HEK293 (cell line): Measurements from ENCODE around the gene NAP1L4.
A peak's percentile ranks its signal among the peaks of the same experiment; 100 is the strongest.

Experiments
- CTCF ChIA-PET: fragments of 350-600 bp; formaldehyde crosslinking; extraction: SDS; loops from one replicate; lab custom pipeline; 2021; ENCODE audit warnings: antibody characterized with exemption; lab: Yijun Ruan, JAX
- POLR2A ChIA-PET: fragments of 300-600 bp; formaldehyde crosslinking; extraction: SDS; loops from one replicate; lab custom pipeline; 2020; ENCODE audit warnings: antibody characterized with exemption, inconsistent platforms; lab: Yijun Ruan, JAX
- H3K27ac ChIP-seq: fragments of 200-500 bp; sonication (Bioruptor generic); 2 replicates; pipeline ENCODE4 v1.5.1; 2014; ENCODE audit warnings: low read depth, low read length, control low read depth, inconsistent platforms; ENCODE audit errors: extremely low read depth
- H3K36me3 ChIP-seq, 2 experiments: fragments of 200-500 bp in 1 of 2; sonication (Bioruptor generic) in 1 of 2; 1 replicate in 1 of 2; 2 replicates in 1 of 2; pipeline ENCODE4 v1.5.1; 2014 to 2017; ENCODE audit warnings: inconsistent platforms in 2 of 2, low read length in 2 of 2; ENCODE audit not compliant: control insufficient read depth in 2 of 2, insufficient read depth in 1 of 2
- H3K4me1 ChIP-seq: fragments of 200-500 bp; sonication (Bioruptor generic); 2 replicates; pipeline ENCODE4 v1.5.1; 2014; ENCODE audit warnings: mild to moderate bottlenecking, low read length, inconsistent platforms; ENCODE audit not compliant: control insufficient read depth, insufficient read depth
- H3K4me3 ChIP-seq: 2 replicates; pipeline ENCODE4 v1.5.1; 2011; ENCODE audit warnings: low read depth, mild to moderate bottlenecking, control low read depth, low read length, moderate library complexity
- H3K9me3 ChIP-seq: fragments of 200-500 bp; sonication (Bioruptor generic); 2 replicates; pipeline ENCODE4 v1.5.1; 2014; ENCODE audit warnings: low read depth, low read length, inconsistent platforms; ENCODE audit not compliant: control insufficient read depth, insufficient read depth
- GFI1B ChIP-seq: fragments of 450-650 bp; formaldehyde crosslinking; IDR thresholded peaks from 2 replicates; pipeline ENCODE4 v1.5.1; 2016; ENCODE audit warnings: missing biosample characterization, missing genetic modification characterization
- KLF1 ChIP-seq: fragments of 450-650 bp; formaldehyde crosslinking; IDR thresholded peaks from 2 replicates; pipeline ENCODE4 v1.5.1; 2016; ENCODE audit warnings: missing biosample characterization, missing genetic modification characterization
- PRDM6 ChIP-seq: fragments of 450-650 bp; formaldehyde crosslinking; IDR thresholded peaks from 2 replicates; pipeline ENCODE4 v1.5.1; 2017; ENCODE audit warnings: missing biosample characterization, missing genetic modification characterization
- SP2 ChIP-seq: fragments of 450-650 bp; formaldehyde crosslinking; IDR thresholded peaks from 2 replicates; pipeline ENCODE4 v1.5.1; 2016; ENCODE audit warnings: missing biosample characterization, missing genetic modification characterization
- ZFHX2 ChIP-seq: fragments of 450-650 bp; formaldehyde crosslinking; conservative IDR thresholded peaks from 2 replicates; pipeline ENCODE4 v1.5.1; 2016; ENCODE audit warnings: missing biosample characterization, missing genetic modification characterization
- ZNF174 ChIP-seq: fragments of 450-650 bp; formaldehyde crosslinking; IDR thresholded peaks from 2 replicates; pipeline ENCODE4 v1.5.0; 2017; ENCODE audit warnings: missing biosample characterization, mild to moderate bottlenecking, missing genetic modification characterization
- ZNF274 ChIP-seq, 2 experiments: fragments of 200-500 bp in 1 of 2; fragments of 450-650 bp in 1 of 2; sonication (Bioruptor generic) in 1 of 2; formaldehyde crosslinking in 1 of 2; IDR thresholded peaks; 2 replicates each; pipeline versions ENCODE4 v1.5.1 to v1.6.1; 2014 to 2016; ENCODE audit warnings: borderline replicate concordance in 1 of 2, inconsistent platforms in 1 of 2, low read length in 1 of 2, missing biosample characterization in 1 of 2, missing genetic modification characterization in 1 of 2
- ZNF37A ChIP-seq: fragments of 450-650 bp; IDR thresholded peaks from 2 replicates; pipeline ENCODE4 v1.5.1; 2018; ENCODE audit warnings: missing biosample characterization, missing genetic modification characterization
- ZNF600 ChIP-seq: fragments of 450-650 bp; formaldehyde crosslinking; IDR thresholded peaks from 2 replicates; pipeline ENCODE4 v1.5.1; 2016; ENCODE audit warnings: missing biosample characterization, missing genetic modification characterization
- ZNF843 ChIP-seq: fragments of 450-650 bp; formaldehyde crosslinking; IDR thresholded peaks from 2 replicates; pipeline ENCODE4 v1.5.1; 2016; ENCODE audit warnings: missing biosample characterization, missing genetic modification characterization
- TF ChIP-seq, protein P1 (sequence below): fragments of 450-650 bp; formaldehyde crosslinking; IDR thresholded peaks from 2 replicates; pipeline ENCODE4 v1.5.1; 2016; ENCODE audit warnings: missing biosample characterization, missing genetic modification characterization
- TF ChIP-seq, protein P2 (sequence below): IDR thresholded peaks from 2 replicates; pipeline ENCODE4 v1.6.1; 2011; ENCODE audit warnings: mild to moderate bottlenecking, low read depth, low read length, borderline replicate concordance

NAP1L4 gene

GRCh38 chr11:2926611-2927051 is 65.5 kb downstream of the NAP1L4 start:
- POLR2A ChIA-PET: no interaction called here
- TF ChIP-seq, protein P1, sequence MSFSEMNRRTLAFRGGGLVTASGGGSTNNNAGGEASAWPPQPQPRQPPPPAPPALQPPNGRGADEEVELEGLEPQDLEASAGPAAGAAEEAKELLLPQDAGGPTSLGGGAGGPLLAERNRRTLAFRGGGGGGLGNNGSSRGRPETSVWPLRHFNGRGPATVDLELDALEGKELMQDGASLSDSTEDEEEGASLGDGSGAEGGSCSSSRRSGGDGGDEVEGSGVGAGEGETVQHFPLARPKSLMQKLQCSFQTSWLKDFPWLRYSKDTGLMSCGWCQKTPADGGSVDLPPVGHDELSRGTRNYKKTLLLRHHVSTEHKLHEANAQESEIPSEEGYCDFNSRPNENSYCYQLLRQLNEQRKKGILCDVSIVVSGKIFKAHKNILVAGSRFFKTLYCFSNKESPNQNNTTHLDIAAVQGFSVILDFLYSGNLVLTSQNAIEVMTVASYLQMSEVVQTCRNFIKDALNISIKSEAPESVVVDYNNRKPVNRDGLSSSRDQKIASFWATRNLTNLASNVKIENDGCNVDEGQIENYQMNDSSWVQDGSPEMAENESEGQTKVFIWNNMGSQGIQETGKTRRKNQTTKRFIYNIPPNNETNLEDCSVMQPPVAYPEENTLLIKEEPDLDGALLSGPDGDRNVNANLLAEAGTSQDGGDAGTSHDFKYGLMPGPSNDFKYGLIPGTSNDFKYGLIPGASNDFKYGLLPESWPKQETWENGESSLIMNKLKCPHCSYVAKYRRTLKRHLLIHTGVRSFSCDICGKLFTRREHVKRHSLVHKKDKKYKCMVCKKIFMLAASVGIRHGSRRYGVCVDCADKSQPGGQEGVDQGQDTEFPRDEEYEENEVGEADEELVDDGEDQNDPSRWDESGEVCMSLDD (tag by site-specific recombination): no peak
- TF ChIP-seq ZNF600 (tag by site-specific recombination): 0 out of 2 replicates have a peak, but pooled peaks have one; percentile 20
- TF ChIP-seq, all 188 proteins: peak for 1
- Histone ChIP-seq H3K27ac (no peak overlapping the region), H3K4me1 (no peaks in the 10 kb centered on the region), H3K36me3 (no peaks in the 10 kb centered on the region), H3K9me3 (no peaks in the 10 kb centered on the region), H3K4me3 (no peak overlapping the region)
- CTCF ChIA-PET: interaction anchor here (0.5 to 1.3 kb wide), 3 partner anchors 28 to 394 kb away, joined by 3 to 7 read pairs (median 5); no protein-coding TSS in a partner anchor

DNA sequence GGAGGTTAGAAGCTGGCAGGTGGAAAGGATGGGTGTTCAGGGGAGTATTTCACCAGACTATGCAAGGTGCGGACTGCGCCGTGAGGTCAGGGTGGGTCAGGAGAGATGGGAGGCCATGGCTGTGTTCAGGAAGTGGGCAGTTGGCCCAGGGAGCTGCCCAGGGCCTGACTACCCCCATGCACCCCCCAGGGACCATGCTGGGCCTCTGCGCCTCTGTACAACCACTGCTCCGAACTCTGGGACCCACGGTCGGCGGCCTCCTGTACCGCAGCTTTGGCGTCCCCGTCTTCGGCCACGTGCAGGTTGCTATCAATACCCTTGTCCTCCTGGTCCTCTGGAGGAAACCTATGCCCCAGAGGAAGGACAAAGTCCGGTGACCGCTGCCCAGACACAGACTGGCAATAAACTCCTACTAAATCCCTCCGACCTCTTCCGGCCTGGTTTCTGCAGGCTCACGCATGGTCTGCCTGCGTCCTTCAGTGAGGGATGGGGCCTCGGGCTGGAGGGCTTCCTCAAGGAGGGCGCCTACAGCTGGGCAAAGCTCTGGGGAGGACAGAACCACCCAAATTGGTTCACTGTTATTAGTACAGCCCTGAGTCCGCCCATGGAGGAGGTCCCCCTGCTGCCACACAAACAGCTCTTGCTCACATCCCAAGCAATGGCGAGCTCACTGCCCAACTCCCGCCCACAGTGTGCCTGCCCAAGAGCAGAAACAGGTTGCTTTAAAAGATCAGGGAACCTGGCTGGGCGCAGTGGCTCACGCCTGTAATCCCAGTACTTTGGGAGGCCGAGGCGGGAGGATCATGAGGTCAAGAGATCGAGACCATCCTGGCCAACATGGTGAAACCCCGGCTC is 67.1 kb downstream of the NAP1L4 start:
- 0 out of 2 replicates have a peak, but pooled peaks have one; percentile 8 for TF ChIP-seq SP2 (tag by site-specific recombination)
- TF ChIP-seq, protein P2, sequence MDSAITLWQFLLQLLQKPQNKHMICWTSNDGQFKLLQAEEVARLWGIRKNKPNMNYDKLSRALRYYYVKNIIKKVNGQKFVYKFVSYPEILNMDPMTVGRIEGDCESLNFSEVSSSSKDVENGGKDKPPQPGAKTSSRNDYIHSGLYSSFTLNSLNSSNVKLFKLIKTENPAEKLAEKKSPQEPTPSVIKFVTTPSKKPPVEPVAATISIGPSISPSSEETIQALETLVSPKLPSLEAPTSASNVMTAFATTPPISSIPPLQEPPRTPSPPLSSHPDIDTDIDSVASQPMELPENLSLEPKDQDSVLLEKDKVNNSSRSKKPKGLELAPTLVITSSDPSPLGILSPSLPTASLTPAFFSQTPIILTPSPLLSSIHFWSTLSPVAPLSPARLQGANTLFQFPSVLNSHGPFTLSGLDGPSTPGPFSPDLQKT: no peak
- TF ChIP-seq ZFHX2 (tag by site-specific recombination): peak; percentile 22; the same call in 1 of the 2 replicates
- CTCF ChIA-PET: interaction anchor here (0.7 to 1.5 kb wide), 5 partner anchors 12 to 393 kb away, joined by 3 to 4 read pairs (median 3); no protein-coding TSS in a partner anchor
- no peaks in the 10 kb centered on the region for H3K36me3 ChIP-seq
- POLR2A ChIA-PET: no interaction called here
- no peaks in the 10 kb centered on the region for H3K9me3 ChIP-seq
- H3K4me1 ChIP-seq: no peaks in the 10 kb centered on the region
- H3K27ac ChIP-seq: no peak overlapping the region
- no peak overlapping the region for H3K4me3 ChIP-seq

GRCh38 chr11:2924381-2924780 is 67.7 kb downstream of the NAP1L4 start:
- ChIA-PET POLR2A (no interaction called here), CTCF (interaction anchor here (0.7 to 1.5 kb wide), 4 partner anchors 11 to 392 kb away, joined by 3 to 4 read pairs (median 3); no protein-coding TSS in a partner anchor)
- Histone ChIP-seq H3K4me1 (no peaks in the 10 kb centered on the region), H3K4me3 (no peak overlapping the region), H3K9me3 (no peaks in the 10 kb centered on the region), H3K36me3 (no peaks in the 10 kb centered on the region), H3K27ac (no peak overlapping the region)
- TF ChIP-seq ZNF174 (tag by site-specific recombination) (no peak), ZNF37A (no peak), KLF1 (tag by site-specific recombination) (no peak)

- ChIA-PET POLR2A (no interaction called here), CTCF (interaction anchor here (0.8 to 1.4 kb wide), 2 partner anchors 92 to 391 kb away, joined by 3 read pairs; no protein-coding TSS in a partner anchor)
- Histone ChIP-seq H3K27ac (no peak overlapping the region), H3K9me3 (no peaks in the 10 kb centered on the region), H3K4me1 (no peaks in the 10 kb centered on the region), H3K36me3 (no peaks in the 10 kb centered on the region), H3K4me3 (no peak overlapping the region)
- no peak for TF ChIP-seq PRDM6 (tag by site-specific recombination)
- no peak for TF ChIP-seq ZNF274 (IDR thresholded peaks at IDR 0.05; ENCODE audit: low read length)
- TF ChIP-seq ZNF274 (tag by site-specific recombination; IDR thresholded peaks at IDR 0.05; ENCODE audit: borderline replicate concordance): no peak
- TF ChIP-seq GFI1B (tag by site-specific recombination): no peak
- TF ChIP-seq, protein P2: no peak
- no peak for TF ChIP-seq ZNF843 (tag by site-specific recombination)
Observed at GRCh38 chr11:2923446-2924375, 68.4 kb downstream of the NAP1L4 start.
